ENCODE measurements around the gene SLAIN2. TPM values are rescaled to one million over a fixed set of nuclear protein-coding genes. Genes with fewer than 3 reads are reported as not detected.

The SLAIN2 gene
- total RNA-seq, 2 donors from 2014 or later = 40.8 to 92.7 TPM

- TF ChIP-seq CTCF (IDR thresholded peaks at IDR 0.05) = no peak
- no peaks in the 10 kb centered on the region for H3K27me3 ChIP-seq (replicated peaks; ENCODE audit: insufficient read depth)
- DNase-seq (ENCODE audit: low spot score) = no peak
- H3K27ac ChIP-seq = no peak overlapping the region
- no peaks in the 10 kb centered on the region for H3K9me3 ChIP-seq
- no peaks in the 10 kb centered on the region for H3K4me1 ChIP-seq (ENCODE audit: control insufficient read depth in 1 of 2, low read depth in 2 of 2)
- no peak overlapping the region for H3K4me3 ChIP-seq
- no peak for ATAC-seq (ENCODE audit: insufficient number of reproducible peaks, low FRiP score, low read depth)
- H3K36me3 ChIP-seq = no peaks in the 10 kb centered on the region
Measured at GRCh38 chr4:48324281-48324680, 17.0 kb upstream of the SLAIN2 start.

GRCh38 chr4:48329193-48329592 lies 12.1 kb upstream of the SLAIN2 start:
- H3K4me3 ChIP-seq = no peak overlapping the region
- H3K27ac ChIP-seq = peak overlapping the region in 1 of 2 donors; percentile 60
- H3K9me3 ChIP-seq = no peaks in the 10 kb centered on the region
- no peaks in the 10 kb centered on the region for H3K36me3 ChIP-seq
- no peak for TF ChIP-seq CTCF (IDR thresholded peaks at IDR 0.05)
- DNase-seq (ENCODE audit: low spot score) = no peak
- peaks cover 7 to 13% of the 10 kb centered on the region in 2 donors for H3K4me1 ChIP-seq (ENCODE audit: control insufficient read depth in 1 of 2, low read depth in 2 of 2)
- ATAC-seq (ENCODE audit: insufficient number of reproducible peaks, low FRiP score, low read depth) = no peak
- no peaks in the 10 kb centered on the region for H3K27me3 ChIP-seq (replicated peaks; ENCODE audit: insufficient read depth)

GRCh38 chr4:48329976-48330375 lies 11.4 kb upstream of the SLAIN2 start:
- peak overlapping the region in 1 of 2 donors; percentile 60 for H3K27ac ChIP-seq
- ATAC-seq (ENCODE audit: insufficient number of reproducible peaks, low FRiP score, low read depth) (peak; percentile 33), DNase-seq (ENCODE audit: low spot score) (no peak)
- peaks cover 7 to 13% of the 10 kb centered on the region in 2 donors for H3K4me1 ChIP-seq (ENCODE audit: control insufficient read depth in 1 of 2, low read depth in 2 of 2)
- H3K36me3 ChIP-seq = no peaks in the 10 kb centered on the region
- no peaks in the 10 kb centered on the region for H3K27me3 ChIP-seq (replicated peaks; ENCODE audit: insufficient read depth)
- H3K4me3 ChIP-seq = peak overlapping the region; percentile 36
- no peaks in the 10 kb centered on the region for H3K9me3 ChIP-seq
- no peak for TF ChIP-seq CTCF (IDR thresholded peaks at IDR 0.05)

- ATAC-seq (ENCODE audit: insufficient number of reproducible peaks, low FRiP score, low read depth) = peak; percentile 82
Measured at GRCh38 chr4:48331577-48332330, 9.6 kb upstream of the SLAIN2 start.

GRCh38 chr4:48332661-48333060 lies 8.7 kb upstream of the SLAIN2 start:
- H3K4me3 ChIP-seq = no peak overlapping the region
- H3K36me3 ChIP-seq = no peaks in the 10 kb centered on the region
- no peaks in the 10 kb centered on the region for H3K27me3 ChIP-seq (replicated peaks; ENCODE audit: insufficient read depth)
- H3K27ac ChIP-seq = no peak overlapping the region
- H3K4me1 ChIP-seq (ENCODE audit: control insufficient read depth in 1 of 2, low read depth in 2 of 2) = peaks cover 7 to 13% of the 10 kb centered on the region in 2 donors
- no peak for DNase-seq (ENCODE audit: low spot score)
- H3K9me3 ChIP-seq = no peaks in the 10 kb centered on the region
- no peak for ATAC-seq (ENCODE audit: insufficient number of reproducible peaks, low FRiP score, low read depth)
- TF ChIP-seq CTCF (IDR thresholded peaks at IDR 0.05) = no peak

More at GRCh38 chr4:48331577-48332330, 9.6 kb upstream of the SLAIN2 start:
- Histone ChIP-seq H3K4me3 (no peak overlapping the region), H3K9me3 (no peaks in the 10 kb centered on the region), H3K4me1 (ENCODE audit: control insufficient read depth in 1 of 2, low read depth in 2 of 2) (peaks cover 7 to 13% of the 10 kb centered on the region in 2 donors), H3K27ac (no peak overlapping the region), H3K36me3 (no peaks in the 10 kb centered on the region), H3K27me3 (replicated peaks; ENCODE audit: insufficient read depth) (no peaks in the 10 kb centered on the region)
- no peak for TF ChIP-seq CTCF (IDR thresholded peaks at IDR 0.05)
- DNase-seq (ENCODE audit: low spot score) = no peak
